Activated CD8-positive, alpha-beta T cell treated with anti-CD3 and anti-CD28 coated beads for 36 hours (primary cell): ENCODE measurements around the gene PLEKHM2. TPM values are rescaled to one million over a fixed set of nuclear protein-coding genes. Genes with fewer than 3 reads are reported as not detected.

ENCODE experiments used
- ATAC-seq: fragments of 200-7000 bp; cut with Tn5 transposase; one replicate; pipeline ENCODE4 v1.10.0; 2021; ENCODE audit warnings: mild to moderate bottlenecking, moderate library complexity
- CTCF ChIA-PET: fragments of 350-600 bp; sonication (Branson Sonifier 250); formaldehyde crosslinking; loops from one replicate; lab custom pipeline; 2021; ENCODE audit warnings: antibody characterized with exemption; lab: Charles Lee
- POLR2A ChIA-PET: fragments of 350-600 bp; sonication (Branson Sonifier 250); formaldehyde crosslinking; loops from one replicate; lab custom pipeline; 2021; ENCODE audit warnings: antibody characterized with exemption; lab: Charles Lee
- DNase-seq: peaks from one replicate; pipeline ENCODE4 v3.0.0-alpha.2; 2020
- H3K27ac Mint-ChIP-seq: one replicate; pipeline ENCODE4 v1.8.0; 2021; ENCODE audit warnings: mild to moderate bottlenecking, mixed read lengths
- H3K27me3 Mint-ChIP-seq: one replicate; pipeline ENCODE4 v1.8.0; 2021; ENCODE audit warnings: mixed read lengths
- H3K36me3 Mint-ChIP-seq: one replicate; pipeline ENCODE4 v1.8.0; 2021; ENCODE audit warnings: low read depth, mixed read lengths
- H3K4me1 Mint-ChIP-seq: one replicate; pipeline ENCODE4 v1.8.0; 2021; ENCODE audit warnings: low read depth, mixed read lengths
- H3K4me3 Mint-ChIP-seq: one replicate; pipeline ENCODE4 v1.8.0; 2021; ENCODE audit warnings: mild to moderate bottlenecking, moderate library complexity, mixed read lengths
- H3K9me3 Mint-ChIP-seq: one replicate; pipeline ENCODE4 v1.8.0; 2021; ENCODE audit warnings: mixed read lengths
- CTCF ChIP-seq: fragments of 200-600 bp; IDR thresholded peaks from one replicate; pipeline ENCODE4 v1.8.0; 2022; ENCODE audit warnings: antibody characterized with exemption, mild to moderate bottlenecking
- intact Hi-C: fragments of 100-400 bp; cut with micrococcal nuclease; formaldehyde crosslinking; loops from one replicate; pipeline ENCODE4 v1.10.0; 2022
- total RNA-seq, 2 experiments: library from RNA; stranded (reverse); gene quantifications; one replicate each; pipeline ENCODE4 v1.2.3, GENCODE V29; 2021

Gene PLEKHM2
- total RNA-seq, 2 experiments from 2014 or later, result 41.5 to 42.9 TPM

- H3K27me3 Mint-ChIP-seq, result no peaks in the 10 kb centered on the region
- CTCF ChIA-PET, result interaction anchor here (1.6 kb wide), 1 partner anchor 52 kb away, joined by 4 read pairs; no protein-coding TSS in a partner anchor
- ATAC-seq, result no peak
- H3K9me3 Mint-ChIP-seq, result no peaks in the 10 kb centered on the region
- no peak for DNase-seq
- intact Hi-C loops, result no loop called here
- no peaks in the 10 kb centered on the region for H3K36me3 Mint-ChIP-seq
- TF ChIP-seq CTCF, result no peak
- no peak overlapping the region for H3K4me3 Mint-ChIP-seq
- peaks cover 6% of the 10 kb centered on the region for H3K4me1 Mint-ChIP-seq
- no peak overlapping the region for H3K27ac Mint-ChIP-seq
- POLR2A ChIA-PET, result interaction anchor here (0.6 kb wide), 1 partner anchor 140 kb away, joined by 3 read pairs; no protein-coding TSS in a partner anchor
These were observed 55.1 kb downstream of the PLEKHM2 start for GRCh38 chr1:15739259-15739658.

DNA sequence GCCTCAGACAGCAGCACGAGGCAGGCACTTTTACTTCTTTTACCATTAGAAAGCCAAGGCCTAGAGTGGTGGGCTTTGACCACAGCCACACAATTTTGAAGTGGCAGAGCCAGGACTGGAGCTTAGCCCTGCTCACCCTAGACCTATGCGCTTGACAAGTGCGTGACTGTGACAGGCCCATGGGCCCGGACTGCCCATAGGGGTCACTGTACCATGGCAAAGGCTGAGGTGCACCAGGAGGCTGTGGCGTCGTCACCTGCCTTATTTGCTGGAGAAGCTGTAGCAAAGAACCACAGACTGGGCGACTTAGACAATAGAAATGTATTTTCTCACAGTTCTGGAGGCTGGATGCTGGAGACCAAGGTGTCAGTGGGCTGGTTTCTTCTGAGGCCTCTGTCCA lies 55.6 kb downstream of the PLEKHM2 start:
- ATAC-seq (no peak), DNase-seq (peak; percentile 9)
- Mint-ChIP-seq H3K27ac (no peak overlapping the region), H3K36me3 (no peaks in the 10 kb centered on the region), H3K4me1 (peaks cover 6% of the 10 kb centered on the region), H3K9me3 (no peaks in the 10 kb centered on the region), H3K4me3 (no peak overlapping the region), H3K27me3 (no peaks in the 10 kb centered on the region)
- intact Hi-C loops, result loop anchor here (10.0 kb wide), 1 partner anchor 145 kb away; no protein-coding TSS in a partner anchor
- CTCF ChIA-PET, result interaction anchor here (0.8 to 2.0 kb wide), 3 partner anchors 9 to 52 kb away, joined by 3 to 5 read pairs (median 4); no protein-coding TSS in a partner anchor
- POLR2A ChIA-PET, result no interaction called here
- no peak for TF ChIP-seq CTCF

- CTCF ChIA-PET, result interaction anchor here (0.6 to 2.0 kb wide), 13 partner anchors 11 to 214 kb away, joined by 3 to 8 read pairs (median 3); partner anchors contain the start of gene DNAJC16
- no peaks in the 10 kb centered on the region for H3K36me3 Mint-ChIP-seq
- intact Hi-C loops, result loop anchor here (10.0 kb wide), 1 partner anchor 146 kb away; no protein-coding TSS in a partner anchor
- peaks cover 6% of the 10 kb centered on the region for H3K4me1 Mint-ChIP-seq
- ATAC-seq (peak; percentile 97), DNase-seq (peak; percentile 84)
- no peaks in the 10 kb centered on the region for H3K9me3 Mint-ChIP-seq
- no peak overlapping the region for H3K4me3 Mint-ChIP-seq
- no peak overlapping the region for H3K27ac Mint-ChIP-seq
- no peaks in the 10 kb centered on the region for H3K27me3 Mint-ChIP-seq
- peak; percentile 88 for TF ChIP-seq CTCF
- POLR2A ChIA-PET, result no interaction called here
These were observed 57.1 kb downstream of the PLEKHM2 start for GRCh38 chr1:15740924-15741850.

DNA sequence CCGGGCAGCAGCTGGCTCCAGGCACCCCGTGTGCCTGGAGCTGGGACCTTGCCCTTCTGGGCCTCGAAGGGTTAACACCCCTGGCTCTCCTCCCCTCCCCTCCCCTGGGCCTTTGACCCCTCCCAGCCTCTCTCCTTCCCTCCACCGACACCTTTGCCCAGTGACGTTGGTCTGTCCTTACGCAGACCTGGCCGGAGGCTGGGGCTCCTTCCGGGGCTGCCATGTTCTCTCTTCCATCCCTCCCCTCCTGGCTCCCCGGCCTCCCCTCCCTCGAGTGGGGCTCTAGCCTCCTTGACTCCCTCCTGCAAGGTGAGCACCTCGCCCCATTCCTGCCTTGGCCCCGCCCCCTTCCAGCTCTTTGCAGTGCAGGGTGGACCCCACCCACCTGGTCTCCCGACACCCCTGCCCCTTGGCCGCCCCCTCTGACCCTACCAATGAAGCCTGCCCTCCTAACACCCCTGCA lies 58.2 kb downstream of the PLEKHM2 start, which contains the start of gene TMEM82:
TMEM82 (plus strand) TSS at position 161 of the 463 bp plus-strand sequence; CDS start at position 222, 61 bp downstream.
- TF ChIP-seq CTCF, result no peak
- intact Hi-C loops, result loop anchor here (10.0 kb wide), 1 partner anchor 148 kb away; no protein-coding TSS in a partner anchor
- H3K27ac Mint-ChIP-seq, result no peak within 1 kb of the TSS
- CTCF ChIA-PET, result interaction anchor here (1.2 kb wide), 1 partner anchor 149 kb away, joined by 3 read pairs; no protein-coding TSS in a partner anchor
- no peak within 1 kb of the TSS for H3K4me3 Mint-ChIP-seq
- H3K36me3 Mint-ChIP-seq, result no peaks in the 10 kb centered on the region
- no peak for ATAC-seq
- H3K9me3 Mint-ChIP-seq, result no peaks in the 10 kb centered on the region
- peaks cover 6% of the 10 kb centered on the region for H3K4me1 Mint-ChIP-seq
- POLR2A ChIA-PET, result no interaction called here
- H3K27me3 Mint-ChIP-seq, result no peaks in the 10 kb centered on the region
- no peak for DNase-seq
